ENCODE results near the gene TEAD4. TPM values are rescaled to one million over a fixed set of nuclear protein-coding genes. Genes with fewer than 3 reads are reported as not detected.

The TEAD4 gene
- total and polyA plus RNA-seq, 2 experiments from 2014 or later, result 5.5 to 12.7 TPM

- Histone ChIP-seq H3K4me1 (ENCODE audit: insufficient read depth) (no peaks in the 10 kb centered on the region), H4K20me1 (ENCODE audit: insufficient read depth, poor library complexity, severe bottlenecking) (no peaks in the 10 kb centered on the region), H3K79me2 (no peaks in the 10 kb centered on the region), H3K9me3 (ENCODE audit: low read depth) (no peaks in the 10 kb centered on the region), H3K4me2 (no peak overlapping the region), H2AFZ (no peak overlapping the region), H3K36me3 (replicated peaks; ENCODE audit: insufficient read depth, low read depth) (no peaks in the 10 kb centered on the region), H3K4me3 (no peak overlapping the region), H3K9me2 (replicated peaks; ENCODE audit: insufficient read depth) (no peaks in the 10 kb centered on the region), H3K27me3 (no peaks in the 10 kb centered on the region), H3K27ac (no peak overlapping the region)
- DNase-seq (ENCODE audit: low spot score), result no peak
- 90% methylated on average over 21 of the region's 21 CpGs for WGBS (ENCODE audit: low lambda C conversion rate, missing lambda C conversion rate)
- TF ChIP-seq EZH2phosphoT487 (IDR thresholded peaks at IDR 0.05; ENCODE audit: low read depth, severe bottlenecking, unreplicated experiment), result no peak
- TF ChIP-seq CTCF (IDR thresholded peaks at IDR 0.05; ENCODE audit: poor library complexity), result no peak
- no peak for TF ChIP-seq EZH2 (IDR thresholded peaks at IDR 0.05; ENCODE audit: borderline replicate concordance)
These were observed 71.7 kb downstream of the TEAD4 start for GRCh38 chr12:3030821-3031429.

GRCh38 chr12:3032161-3032560 lies 73.0 kb downstream of the TEAD4 start:
- Histone ChIP-seq H3K9me2 (replicated peaks; ENCODE audit: insufficient read depth) (no peaks in the 10 kb centered on the region), H3K9me3 (ENCODE audit: low read depth) (no peaks in the 10 kb centered on the region), H4K20me1 (ENCODE audit: insufficient read depth, poor library complexity, severe bottlenecking) (no peaks in the 10 kb centered on the region), H3K4me2 (no peak overlapping the region), H3K27me3 (no peaks in the 10 kb centered on the region), H3K4me3 (no peak overlapping the region), H3K36me3 (replicated peaks; ENCODE audit: insufficient read depth, low read depth) (no peaks in the 10 kb centered on the region), H2AFZ (no peak overlapping the region), H3K4me1 (ENCODE audit: insufficient read depth) (no peaks in the 10 kb centered on the region), H3K79me2 (no peaks in the 10 kb centered on the region), H3K27ac (no peak overlapping the region)
- WGBS (ENCODE audit: low lambda C conversion rate, missing lambda C conversion rate), result 99% methylated on average over 12 of the region's 12 CpGs
- DNase-seq (ENCODE audit: low spot score), result no peak
- TF ChIP-seq EZH2 (IDR thresholded peaks at IDR 0.05; ENCODE audit: borderline replicate concordance) (no peak), EZH2phosphoT487 (IDR thresholded peaks at IDR 0.05; ENCODE audit: low read depth, severe bottlenecking, unreplicated experiment) (no peak), CTCF (IDR thresholded peaks at IDR 0.05; ENCODE audit: poor library complexity) (no peak)

- no peaks in the 10 kb centered on the region for H3K36me3 ChIP-seq (replicated peaks; ENCODE audit: insufficient read depth, low read depth)
- H3K4me3 ChIP-seq, result no peak overlapping the region
- H3K4me2 ChIP-seq, result no peak overlapping the region
- H3K4me1 ChIP-seq (ENCODE audit: insufficient read depth), result no peaks in the 10 kb centered on the region
- H3K79me2 ChIP-seq, result no peaks in the 10 kb centered on the region
- no peaks in the 10 kb centered on the region for H4K20me1 ChIP-seq (ENCODE audit: insufficient read depth, poor library complexity, severe bottlenecking)
- H3K27me3 ChIP-seq, result no peaks in the 10 kb centered on the region
- H3K9me2 ChIP-seq (replicated peaks; ENCODE audit: insufficient read depth), result no peaks in the 10 kb centered on the region
- H3K27ac ChIP-seq, result no peak overlapping the region
- WGBS (ENCODE audit: low lambda C conversion rate, missing lambda C conversion rate), result 87% methylated on average over 25 of the region's 27 CpGs
- H2AFZ ChIP-seq, result no peak overlapping the region
- no peaks in the 10 kb centered on the region for H3K9me3 ChIP-seq (ENCODE audit: low read depth)
- DNase-seq (ENCODE audit: low spot score), result no peak
- no peak for TF ChIP-seq EZH2phosphoT487 (IDR thresholded peaks at IDR 0.05; ENCODE audit: low read depth, severe bottlenecking, unreplicated experiment)
- TF ChIP-seq CTCF (IDR thresholded peaks at IDR 0.05; ENCODE audit: poor library complexity), result no peak
- no peak for TF ChIP-seq EZH2 (IDR thresholded peaks at IDR 0.05; ENCODE audit: borderline replicate concordance)
These were observed 73.8 kb downstream of the TEAD4 start for GRCh38 chr12:3032770-3033538.

All from hepatocyte (in vitro differentiated cells).